Natural killer cell (primary cell): ENCODE results near the gene SAMD5. TPM values are rescaled to one million over a fixed set of nuclear protein-coding genes. Genes with fewer than 3 reads are reported as not detected.

Experiments
- ATAC-seq, 3 donors: fragments of 150-1000 bp in 2 of 3; fragments of 200-7000 bp in 1 of 3; cut with Tn5 transposase; 1 replicate in 1 of 3; 2 replicates in 2 of 3; pipeline ENCODE4 v1.10.0; 2021; ENCODE audit warnings: mild to moderate bottlenecking in 2 of 3, moderate library complexity in 2 of 3
- DNase-seq, 2 donors: peaks; one replicate each; pipeline versions ENCODE4 v3.0.0 to v3.0.0-alpha.2; 2013 to 2021; ENCODE audit warnings: mixed read lengths in 1 of 2
- H3K27ac ChIP-seq: one replicate; pipeline ENCODE4 v1.5.1; 2013; ENCODE audit warnings: mild to moderate bottlenecking, low read length
- H3K27me3 ChIP-seq: one replicate; pipeline ENCODE4 v1.6.1; 2013; ENCODE audit warnings: low read length; ENCODE audit not compliant: control insufficient read depth, insufficient read depth
- H3K36me3 ChIP-seq: one replicate; pipeline ENCODE4 v1.6.1; 2013; ENCODE audit warnings: low read length; ENCODE audit not compliant: control insufficient read depth, insufficient read depth
- H3K4me1 ChIP-seq: one replicate; pipeline ENCODE4 v1.6.1; 2013; ENCODE audit warnings: low read length; ENCODE audit not compliant: control insufficient read depth, insufficient read depth
- H3K4me3 ChIP-seq: one replicate; pipeline ENCODE4 v1.5.1; 2013; ENCODE audit warnings: low read length
- H3K9me3 ChIP-seq: one replicate; pipeline ENCODE4 v1.6.1; 2013; ENCODE audit warnings: low read length; ENCODE audit not compliant: control insufficient read depth, insufficient read depth
- H3K27ac Mint-ChIP-seq, 2 donors: one replicate each; pipeline ENCODE4 v1.8.0; 2022; ENCODE audit warnings: mild to moderate bottlenecking in 2 of 2, mixed read lengths in 2 of 2, moderate library complexity in 1 of 2
- H3K27me3 Mint-ChIP-seq, 2 donors: one replicate each; pipeline ENCODE4 v1.8.0; 2022; ENCODE audit warnings: low read depth in 2 of 2, mixed read lengths in 2 of 2
- H3K36me3 Mint-ChIP-seq: one replicate; pipeline ENCODE4 v1.8.0; 2022; ENCODE audit warnings: mixed read lengths
- H3K4me1 Mint-ChIP-seq, 2 donors: one replicate each; pipeline ENCODE4 v1.8.0; 2022; ENCODE audit warnings: mixed read lengths in 2 of 2
- H3K4me3 Mint-ChIP-seq: one replicate; pipeline ENCODE4 v1.8.0; 2022; ENCODE audit warnings: mild to moderate bottlenecking, moderate library complexity, mixed read lengths
- H3K9me3 Mint-ChIP-seq, 2 donors: one replicate each; pipeline ENCODE4 v1.8.0; 2022; ENCODE audit warnings: mixed read lengths in 2 of 2
- WGBS: methylation state at CpG from one replicate; pipeline ENCODE4 v1.1.7; 2013; ENCODE audit warnings: missing lambda C conversion rate; ENCODE audit not compliant: insufficient coverage; 5-methylcytosine and 5-hydroxymethylcytosine counted together
- intact Hi-C: fragments of 100-400 bp; cut with micrococcal nuclease; formaldehyde crosslinking; loops from one replicate; pipeline ENCODE4 v1.14.2; 2022
- total RNA-seq, 4 donors: library from RNA; stranded (reverse); fragments of 120-200 nt in 1 of 4; gene quantifications; one replicate each; pipeline versions ENCODE4 v1.2.3 to v1.2.4, GENCODE V29; 2013 to 2022
- TF ChIP-seq, protein P1 (sequence below): fragments of 200-600 bp; IDR thresholded peaks from one replicate; pipeline ENCODE4 v1.8.0; 2022; ENCODE audit warnings: antibody characterized with exemption

SAMD5 gene
- total RNA-seq, 3 donors from 2014 or later (not counting 1 experiment from before 2014, with no cell fraction given) = not detected

DNA sequence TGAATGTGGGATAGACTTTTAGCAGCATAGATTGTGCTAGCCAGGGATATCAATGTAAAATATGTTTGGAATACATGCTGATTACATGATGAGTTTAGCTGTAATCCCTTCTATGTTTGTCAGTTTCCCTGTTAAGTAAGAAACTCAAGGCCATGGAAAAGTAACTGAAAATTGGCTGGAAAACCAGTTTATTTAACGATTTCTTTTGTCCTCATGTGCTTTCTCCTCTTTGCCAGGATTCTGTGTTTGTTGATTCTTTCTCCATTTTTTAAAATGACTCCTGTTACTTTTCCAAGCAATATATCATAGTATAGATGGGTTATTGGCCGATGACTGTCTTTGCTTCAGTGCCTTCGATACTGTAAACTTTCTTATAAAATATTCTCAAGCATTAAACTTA, 87.5 kb downstream of the SAMD5 start:
- Histone ChIP-seq H3K9me3 (no peaks in the 10 kb centered on the region), H3K27ac (no peak overlapping the region), H3K36me3 (no peaks in the 10 kb centered on the region), H3K4me3 (no peak overlapping the region), H3K4me1 (no peaks in the 10 kb centered on the region), H3K27me3 (no peaks in the 10 kb centered on the region)
- TF ChIP-seq, protein P1, sequence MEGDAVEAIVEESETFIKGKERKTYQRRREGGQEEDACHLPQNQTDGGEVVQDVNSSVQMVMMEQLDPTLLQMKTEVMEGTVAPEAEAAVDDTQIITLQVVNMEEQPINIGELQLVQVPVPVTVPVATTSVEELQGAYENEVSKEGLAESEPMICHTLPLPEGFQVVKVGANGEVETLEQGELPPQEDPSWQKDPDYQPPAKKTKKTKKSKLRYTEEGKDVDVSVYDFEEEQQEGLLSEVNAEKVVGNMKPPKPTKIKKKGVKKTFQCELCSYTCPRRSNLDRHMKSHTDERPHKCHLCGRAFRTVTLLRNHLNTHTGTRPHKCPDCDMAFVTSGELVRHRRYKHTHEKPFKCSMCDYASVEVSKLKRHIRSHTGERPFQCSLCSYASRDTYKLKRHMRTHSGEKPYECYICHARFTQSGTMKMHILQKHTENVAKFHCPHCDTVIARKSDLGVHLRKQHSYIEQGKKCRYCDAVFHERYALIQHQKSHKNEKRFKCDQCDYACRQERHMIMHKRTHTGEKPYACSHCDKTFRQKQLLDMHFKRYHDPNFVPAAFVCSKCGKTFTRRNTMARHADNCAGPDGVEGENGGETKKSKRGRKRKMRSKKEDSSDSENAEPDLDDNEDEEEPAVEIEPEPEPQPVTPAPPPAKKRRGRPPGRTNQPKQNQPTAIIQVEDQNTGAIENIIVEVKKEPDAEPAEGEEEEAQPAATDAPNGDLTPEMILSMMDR = no peak
- WGBS = 100% methylated on average over 1 of the region's 3 CpGs
- ATAC-seq = no peak
- Mint-ChIP-seq H3K9me3 (peaks cover 4% of the 10 kb centered on the region in 2 donors), H3K4me1 (no peaks in the 10 kb centered on the region), H3K4me3 (no peak overlapping the region), H3K27ac (no peak overlapping the region), H3K36me3 (no peaks in the 10 kb centered on the region), H3K27me3 (no peaks in the 10 kb centered on the region)
- DNase-seq = no peak
- intact Hi-C loops = no loop called here

DNA sequence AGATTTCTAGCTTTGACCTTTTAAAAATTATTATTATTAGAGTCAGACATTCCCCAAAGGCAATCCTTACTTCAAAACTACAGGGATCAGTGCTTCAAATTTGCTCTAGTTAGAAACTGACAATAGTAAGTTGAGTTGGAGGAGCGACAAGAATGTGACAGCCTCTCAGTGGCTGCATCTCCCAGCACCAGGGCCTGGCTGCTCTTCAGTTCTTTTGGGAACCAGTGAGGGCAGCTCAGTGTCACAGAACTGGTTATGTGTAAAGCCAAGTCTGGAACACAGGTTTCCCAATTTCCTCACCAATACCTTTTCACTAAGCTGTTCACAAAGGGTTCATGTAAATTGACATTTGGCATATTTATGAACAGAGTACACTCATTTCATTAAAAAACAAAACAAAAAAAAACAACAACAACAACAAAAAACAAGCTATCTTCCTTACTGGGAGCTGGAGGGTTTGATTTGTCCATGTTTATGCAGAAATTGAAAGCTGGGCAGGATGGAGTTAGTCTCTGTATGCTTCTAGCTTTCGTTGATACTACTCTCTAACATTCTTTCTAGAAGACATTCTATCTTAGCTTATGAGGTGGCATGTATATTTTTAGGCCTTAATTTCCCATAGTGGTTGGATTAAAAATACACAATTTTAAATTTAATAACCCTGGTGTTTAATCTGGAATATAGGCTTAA, 95.0 kb downstream of the SAMD5 start:
- TF ChIP-seq, protein P1 = no peak
- Mint-ChIP-seq H3K36me3 (no peaks in the 10 kb centered on the region), H3K4me3 (no peak overlapping the region), H3K27me3 (no peaks in the 10 kb centered on the region), H3K4me1 (no peaks in the 10 kb centered on the region), H3K9me3 (peaks cover 4 to 5% of the 10 kb centered on the region in 2 donors), H3K27ac (no peak overlapping the region)
- no peaks in the 10 kb centered on the region for H3K4me1 ChIP-seq
- 100% methylated on average over 1 of the region's 2 CpGs for WGBS
- intact Hi-C loops = no loop called here
- no peaks in the 10 kb centered on the region for H3K9me3 ChIP-seq
- no peak overlapping the region for H3K4me3 ChIP-seq
- ATAC-seq (no peak), DNase-seq (no peak)
- H3K36me3 ChIP-seq = no peaks in the 10 kb centered on the region
- no peak overlapping the region for H3K27ac ChIP-seq
- H3K27me3 ChIP-seq = no peaks in the 10 kb centered on the region

DNA sequence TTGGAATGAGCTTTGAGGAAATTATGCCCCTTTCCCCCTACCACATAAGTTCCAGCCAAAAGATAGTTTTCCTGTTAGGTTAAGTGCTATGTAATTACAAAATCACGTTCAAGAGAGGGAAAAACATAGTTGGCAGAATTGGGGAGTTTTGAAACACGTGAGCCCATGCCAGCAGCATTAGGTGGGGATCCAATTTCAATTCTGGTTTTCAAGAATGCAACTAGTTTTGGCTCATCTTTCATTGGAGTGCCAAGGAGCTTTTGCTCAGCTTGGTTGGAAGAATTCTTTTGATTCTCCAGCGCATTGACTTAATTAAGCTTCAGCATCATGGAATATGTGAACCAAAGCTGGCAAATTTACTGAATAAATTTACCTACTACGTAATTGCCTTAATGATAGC, 95.9 kb downstream of the SAMD5 start:
- no peak overlapping the region for H3K27ac Mint-ChIP-seq
- Histone ChIP-seq H3K27ac (no peak overlapping the region), H3K4me3 (no peak overlapping the region), H3K9me3 (no peaks in the 10 kb centered on the region), H3K4me1 (no peaks in the 10 kb centered on the region), H3K27me3 (no peaks in the 10 kb centered on the region), H3K36me3 (no peaks in the 10 kb centered on the region)
- H3K4me1 Mint-ChIP-seq = no peaks in the 10 kb centered on the region
- WGBS = 86% methylated on average over 3 of the region's 4 CpGs
- ATAC-seq (no peak), DNase-seq (no peak)
- H3K36me3 Mint-ChIP-seq = no peaks in the 10 kb centered on the region
- H3K27me3 Mint-ChIP-seq = no peaks in the 10 kb centered on the region
- intact Hi-C loops = no loop called here
- TF ChIP-seq, protein P1 = no peak
- peaks cover 0 to 2% of the 10 kb centered on the region in 2 donors for H3K9me3 Mint-ChIP-seq
- H3K4me3 Mint-ChIP-seq = no peak overlapping the region

DNA sequence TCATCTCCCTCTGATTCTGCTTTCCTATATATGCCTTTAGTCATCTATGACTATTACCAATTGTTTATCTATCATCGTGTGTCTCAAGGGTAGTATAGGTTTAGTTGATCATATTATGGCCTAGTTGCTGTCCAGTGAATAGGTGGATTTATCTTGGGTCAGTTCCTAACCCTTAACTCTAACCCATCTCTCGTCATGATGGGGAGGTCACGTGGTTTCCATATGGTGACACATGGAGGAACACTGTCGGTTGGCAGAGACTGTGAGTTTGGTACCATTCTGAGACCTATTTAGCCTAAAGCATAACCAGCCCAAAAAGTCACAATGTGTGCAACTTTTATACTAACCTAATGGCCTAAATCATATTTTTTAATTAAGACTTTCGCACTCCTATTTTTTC, 103.5 kb downstream of the SAMD5 start:
- no peaks in the 10 kb centered on the region for H3K27me3 Mint-ChIP-seq

More for the DNA sequence above, 103.5 kb downstream of the SAMD5 start:
- H3K9me3 ChIP-seq = no peaks in the 10 kb centered on the region
- Mint-ChIP-seq H3K27ac (no peak overlapping the region), H3K4me1 (no peaks in the 10 kb centered on the region), H3K4me3 (no peak overlapping the region), H3K9me3 (peaks cover 6 to 8% of the 10 kb centered on the region in 2 donors), H3K36me3 (no peaks in the 10 kb centered on the region)
- H3K36me3 ChIP-seq = no peaks in the 10 kb centered on the region
- H3K27me3 ChIP-seq = no peaks in the 10 kb centered on the region
- no peak overlapping the region for H3K4me3 ChIP-seq
- 92% methylated on average over 4 of the region's 5 CpGs for WGBS
- no peaks in the 10 kb centered on the region for H3K4me1 ChIP-seq
- no peak for ATAC-seq
- intact Hi-C loops = no loop called here
- no peak for DNase-seq
- TF ChIP-seq, protein P1 = no peak
- no peak overlapping the region for H3K27ac ChIP-seq
